A673 (cell line): Measurements from ENCODE around the gene RAB27B. TPM values are rescaled to one million over a fixed set of nuclear protein-coding genes. Genes with fewer than 3 reads are reported as not detected.
"Not testable (repeated sequence)": the region's sequence is repeated elsewhere in the genome, so short reads cannot be mapped to it uniquely, and the experiment has no call there.

Experiments used
- BruUV-seq: library from RNA; stranded (reverse); fragments of 400-500 nt; replicated peaks from 2 replicates; lab custom pipeline; 2021; lab: Mats Ljungman, UMichigan
- CTCF ChIA-PET: fragments of 300-600 bp; sonication (Branson Sonifier 250); formaldehyde crosslinking; loops from one replicate; lab custom pipeline; 2022; ENCODE audit warnings: antibody characterized with exemption; lab: Charles Lee
- POLR2A ChIA-PET: fragments of 300-600 bp; sonication (Branson Sonifier 250); formaldehyde crosslinking; loops from one replicate; lab custom pipeline; 2022; ENCODE audit warnings: antibody characterized with exemption; ENCODE audit not compliant: low non-redundant PET; lab: Charles Lee
- DNase-seq: peaks from one replicate; pipeline ENCODE4 v3.0.0-alpha.2; 2015; ENCODE audit warnings: low spot score
- H3K27ac ChIP-seq: fragments of 200-600 bp; sonication (generic); 2 replicates; pipeline ENCODE4 v1.5.1; 2016; ENCODE audit warnings: mixed run types, low read depth, mild to moderate bottlenecking, mixed read lengths, antibody characterized with exemption, low read length; ENCODE audit not compliant: poor library complexity, severe bottlenecking
- H3K27me3 ChIP-seq: fragments of 200-600 bp; sonication (generic); replicated peaks from 2 replicates; pipeline ENCODE4 v1.6.1; 2017; ENCODE audit warnings: mixed run types, low read depth, mild to moderate bottlenecking, mixed read lengths, antibody characterized with exemption, low read length; ENCODE audit not compliant: insufficient read depth, poor library complexity
- H3K36me3 ChIP-seq: fragments of 200-600 bp; sonication (generic); 2 replicates; pipeline ENCODE4 v1.6.1; 2016; ENCODE audit warnings: mixed run types, mild to moderate bottlenecking, mixed read lengths, antibody characterized with exemption, low read length; ENCODE audit not compliant: insufficient read depth, poor library complexity, severe bottlenecking
- H3K4me1 ChIP-seq: fragments of 200-600 bp; sonication (generic); 2 replicates; pipeline ENCODE4 v1.6.1; 2017; ENCODE audit warnings: mixed run types, mild to moderate bottlenecking, mixed read lengths, antibody characterized with exemption, low read length; ENCODE audit not compliant: insufficient read depth, poor library complexity, severe bottlenecking
- H3K4me3 ChIP-seq: fragments of 200-600 bp; sonication (generic); 2 replicates; pipeline ENCODE4 v1.5.1; 2016; ENCODE audit warnings: low read depth, mixed run types, mild to moderate bottlenecking, mixed read lengths, low read length; ENCODE audit not compliant: poor library complexity, severe bottlenecking
- H3K9me3 ChIP-seq: fragments of 200-600 bp; sonication (generic); 2 replicates; pipeline ENCODE4 v1.6.1; 2016; ENCODE audit warnings: mixed run types, low read depth, mild to moderate bottlenecking, mixed read lengths, antibody characterized with exemption, low read length; ENCODE audit not compliant: poor library complexity, severe bottlenecking
- EZH2 ChIP-seq: fragments of 200-600 bp; sonication (generic); IDR thresholded peaks from 2 replicates; pipeline ENCODE4 v1.6.1; 2017; ENCODE audit warnings: borderline replicate concordance, low read depth, mild to moderate bottlenecking, mixed read lengths, antibody characterized with exemption, low read length; ENCODE audit not compliant: poor library complexity, severe bottlenecking
- intact Hi-C: fragments of 100-400 bp; cut with micrococcal nuclease; formaldehyde crosslinking; loops from one replicate; pipeline ENCODE4 v1.10.0; 2022; ENCODE audit not compliant: unreplicated experiment
- total RNA-seq: library from RNA; stranded (reverse); gene quantifications from 2 replicates; pipeline ENCODE4 v1.2.3, GENCODE V29; 2021
- TF ChIP-seq, protein P1 (sequence below): fragments of 300-800, 200-600 bp; sonication (generic); conservative IDR thresholded peaks from 2 replicates; pipeline ENCODE4 v1.5.1; 2017; ENCODE audit warnings: low read depth, mild to moderate bottlenecking, antibody characterized with exemption, low read length, moderate library complexity, mixed read lengths

Gene RAB27B
- total RNA-seq, 1 experiment from 2014 or later, result not detected

DNA sequence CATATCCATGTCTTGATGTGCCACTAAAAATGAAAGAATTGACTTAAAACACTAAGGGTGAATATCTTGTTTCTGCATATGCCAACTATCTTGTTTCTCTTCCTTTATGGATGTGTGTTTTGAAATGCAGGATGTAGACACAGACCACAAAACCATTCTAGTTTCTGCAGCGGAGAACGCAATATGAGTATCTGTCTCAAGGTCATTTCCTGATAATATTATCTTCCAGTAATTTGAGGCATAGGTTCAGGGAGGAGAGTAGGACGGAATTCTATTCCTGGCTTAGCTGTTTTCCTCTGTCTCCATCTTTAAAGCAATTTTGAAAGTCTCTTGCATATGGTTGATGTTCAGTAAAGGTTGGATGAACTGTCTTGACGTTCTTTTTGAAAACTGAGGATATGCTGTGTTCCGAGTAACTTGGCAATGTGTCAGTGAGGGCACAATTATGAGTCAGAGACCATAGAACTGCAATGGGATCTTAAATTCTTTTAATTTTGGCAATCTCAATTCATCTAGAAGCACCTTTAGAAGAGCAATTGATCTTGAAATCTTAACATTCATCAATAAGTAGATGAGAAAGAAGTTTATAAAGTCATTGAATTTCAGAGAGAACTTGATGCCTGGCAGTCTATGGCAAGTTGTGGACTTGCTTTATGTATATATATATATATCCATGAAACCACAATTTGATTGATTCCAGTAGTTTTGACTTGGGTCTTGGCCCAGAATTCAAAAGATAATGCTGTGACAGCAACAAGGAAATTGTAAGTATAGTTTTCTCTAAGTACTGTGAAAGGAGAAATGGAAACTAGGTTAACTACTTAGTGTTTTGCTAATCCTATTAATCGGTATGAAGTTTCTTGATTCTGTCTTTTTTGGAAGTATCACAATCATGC, 24.8 kb downstream of the RAB27B start:
- no peaks in the 10 kb centered on the region for H3K27me3 ChIP-seq
- TF ChIP-seq, protein P1, sequence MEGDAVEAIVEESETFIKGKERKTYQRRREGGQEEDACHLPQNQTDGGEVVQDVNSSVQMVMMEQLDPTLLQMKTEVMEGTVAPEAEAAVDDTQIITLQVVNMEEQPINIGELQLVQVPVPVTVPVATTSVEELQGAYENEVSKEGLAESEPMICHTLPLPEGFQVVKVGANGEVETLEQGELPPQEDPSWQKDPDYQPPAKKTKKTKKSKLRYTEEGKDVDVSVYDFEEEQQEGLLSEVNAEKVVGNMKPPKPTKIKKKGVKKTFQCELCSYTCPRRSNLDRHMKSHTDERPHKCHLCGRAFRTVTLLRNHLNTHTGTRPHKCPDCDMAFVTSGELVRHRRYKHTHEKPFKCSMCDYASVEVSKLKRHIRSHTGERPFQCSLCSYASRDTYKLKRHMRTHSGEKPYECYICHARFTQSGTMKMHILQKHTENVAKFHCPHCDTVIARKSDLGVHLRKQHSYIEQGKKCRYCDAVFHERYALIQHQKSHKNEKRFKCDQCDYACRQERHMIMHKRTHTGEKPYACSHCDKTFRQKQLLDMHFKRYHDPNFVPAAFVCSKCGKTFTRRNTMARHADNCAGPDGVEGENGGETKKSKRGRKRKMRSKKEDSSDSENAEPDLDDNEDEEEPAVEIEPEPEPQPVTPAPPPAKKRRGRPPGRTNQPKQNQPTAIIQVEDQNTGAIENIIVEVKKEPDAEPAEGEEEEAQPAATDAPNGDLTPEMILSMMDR, result no peak
- no peak for TF ChIP-seq EZH2
- H3K4me1 ChIP-seq, result no peaks in the 10 kb centered on the region
- H3K9me3 ChIP-seq, result no peaks in the 10 kb centered on the region
- H3K4me3 ChIP-seq, result no peak overlapping the region
- CTCF ChIA-PET, result no interaction called here
- peak; percentile 5 for DNase-seq
- no peaks in the 10 kb centered on the region for H3K36me3 ChIP-seq
- POLR2A ChIA-PET, result no interaction called here
- no peak overlapping the region for H3K27ac ChIP-seq
- no TSS peak for BruUV-seq
- intact Hi-C loops, result no loop called here

DNA sequence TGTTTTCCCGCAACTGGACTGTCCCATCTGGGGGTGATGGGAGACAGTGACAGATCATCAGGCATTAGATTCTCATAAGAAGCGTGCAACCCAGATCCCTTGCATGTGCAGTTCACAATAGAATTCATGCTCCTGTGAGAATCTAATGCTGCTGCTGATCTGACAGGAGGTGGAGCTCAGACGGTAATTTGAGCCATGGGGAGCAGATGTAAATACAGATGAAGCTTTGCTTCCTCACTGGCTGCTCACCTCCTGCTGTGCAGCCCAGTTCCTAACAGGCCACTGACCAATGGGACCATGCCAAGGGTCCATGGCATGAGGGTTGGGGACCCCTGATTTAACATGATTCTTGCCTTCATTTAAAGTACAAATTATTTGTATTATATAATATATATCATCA, 26.8 kb downstream of the RAB27B start:
- H3K4me3 ChIP-seq, H3K36me3 ChIP-seq, H3K27ac ChIP-seq, H3K9me3 ChIP-seq, CTCF ChIA-PET, POLR2A ChIA-PET, intact Hi-C loops, H3K4me1 ChIP-seq, H3K27me3 ChIP-seq, BruUV-seq, DNase-seq: not testable (repeated sequence)

DNA sequence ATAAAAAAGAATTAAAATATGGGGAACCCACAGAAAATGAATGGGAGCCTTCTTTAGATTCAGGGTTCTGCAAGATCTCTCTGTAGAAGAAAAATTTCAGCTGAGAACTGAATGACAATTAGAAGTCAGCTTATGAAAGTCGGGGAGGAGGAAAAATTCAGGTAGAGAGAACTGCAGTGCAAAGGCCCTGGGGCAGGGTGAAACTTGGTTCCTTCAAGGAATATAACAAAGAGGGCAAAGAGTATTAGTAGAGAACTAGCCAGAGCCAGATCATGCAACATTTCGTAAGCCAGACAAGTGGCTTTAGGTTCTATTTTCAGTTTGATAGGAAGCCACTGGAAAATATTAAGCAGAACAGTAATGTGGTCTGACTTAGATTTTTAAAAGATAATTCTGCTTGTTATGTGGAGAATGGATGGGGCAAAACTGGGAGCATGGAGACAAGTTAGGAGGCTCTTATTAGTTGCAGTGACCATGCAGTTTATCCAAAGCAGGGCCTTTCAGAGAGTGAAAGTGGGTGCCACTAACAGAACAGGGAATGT, 27.9 kb downstream of the RAB27B start:
- CTCF ChIA-PET, result no interaction called here
- intact Hi-C loops, result no loop called here

More for the DNA sequence above, 27.9 kb downstream of the RAB27B start:
- POLR2A ChIA-PET, result no interaction called here
- Histone ChIP-seq H3K27ac (no peak overlapping the region), H3K4me1 (no peaks in the 10 kb centered on the region), H3K4me3 (no peak overlapping the region), H3K9me3 (no peaks in the 10 kb centered on the region), H3K36me3 (no peaks in the 10 kb centered on the region), H3K27me3 (no peaks in the 10 kb centered on the region)
- TF ChIP-seq, protein P1, result no peak
- no peak for TF ChIP-seq EZH2
- no peak for DNase-seq
- BruUV-seq, result no TSS peak
